Activated T-cell treated with anti-CD3 and anti-CD28 coated beads, Interleukin-2, amount 50 U/mL, for 4 hours (primary cell): ENCODE results near the gene CFAP61. TPM values are rescaled to one million over a fixed set of nuclear protein-coding genes. Genes with fewer than 3 reads are reported as not detected.
A peak's percentile ranks its signal among the peaks of the same experiment; 100 is the strongest.
"Not testable (repeated sequence)": the region's sequence is repeated elsewhere in the genome, so short reads cannot be mapped to it uniquely, and the experiment has no call there.

Source experiments
- ATAC-seq, 2 donors: fragments of 200-7000 bp; cut with Tn5 transposase; one replicate each; pipeline ENCODE4 v1.10.0; 2021
- DNase-seq: peaks from one replicate; pipeline ENCODE4 v3.0.0-alpha.2; 2020
- H3K27me3 Mint-ChIP-seq: one replicate; pipeline ENCODE4 v1.8.0; 2021; ENCODE audit warnings: low read depth, mixed read lengths
- H3K36me3 Mint-ChIP-seq: one replicate; pipeline ENCODE4 v1.8.0; 2022; ENCODE audit warnings: mixed read lengths; ENCODE audit not compliant: insufficient read depth
- H3K4me1 Mint-ChIP-seq: one replicate; pipeline ENCODE4 v1.8.0; 2021; ENCODE audit warnings: low read depth, mixed read lengths
- H3K4me3 Mint-ChIP-seq: one replicate; pipeline ENCODE4 v1.8.0; 2021; ENCODE audit warnings: mild to moderate bottlenecking, moderate library complexity, mixed read lengths
- H3K9me3 Mint-ChIP-seq: one replicate; pipeline ENCODE4 v1.8.0; 2021; ENCODE audit warnings: mixed read lengths
- total RNA-seq, 3 donors: library from RNA; stranded (reverse); gene quantifications; one replicate each; pipeline ENCODE4 v1.2.1, GENCODE V29; 2021

Gene CFAP61
- total RNA-seq, 3 donors from 2014 or later = 0.49 TPM; not detected in 2

GRCh38 chr20:20223981-20224380 lies 171.6 kb downstream of the CFAP61 start:
- H3K27me3 Mint-ChIP-seq = peaks cover 4% of the 10 kb centered on the region
- no peaks in the 10 kb centered on the region for H3K36me3 Mint-ChIP-seq
- H3K4me1 Mint-ChIP-seq = no peaks in the 10 kb centered on the region
- ATAC-seq = no peak
- H3K9me3 Mint-ChIP-seq = no peaks in the 10 kb centered on the region
- H3K4me3 Mint-ChIP-seq = no peak overlapping the region
- DNase-seq = no peak

- peaks cover 4% of the 10 kb centered on the region for H3K27me3 Mint-ChIP-seq
- H3K4me3 Mint-ChIP-seq = no peak overlapping the region
- ATAC-seq = no peak
- no peak for DNase-seq
- H3K4me1 Mint-ChIP-seq = no peaks in the 10 kb centered on the region
- H3K36me3 Mint-ChIP-seq = no peaks in the 10 kb centered on the region
- no peaks in the 10 kb centered on the region for H3K9me3 Mint-ChIP-seq
These were observed 172.5 kb downstream of the CFAP61 start for GRCh38 chr20:20224806-20225205.

GRCh38 chr20:20225325-20226043 lies 173.2 kb downstream of the CFAP61 start:
- Mint-ChIP-seq H3K36me3 (no peaks in the 10 kb centered on the region), H3K27me3 (peaks cover 4% of the 10 kb centered on the region), H3K4me1 (no peaks in the 10 kb centered on the region), H3K4me3 (no peak overlapping the region), H3K9me3 (no peaks in the 10 kb centered on the region)
- no peak for DNase-seq
- no peak for ATAC-seq

- H3K4me1 Mint-ChIP-seq = no peaks in the 10 kb centered on the region
- peaks cover 6% of the 10 kb centered on the region for H3K27me3 Mint-ChIP-seq
These were observed 174.2 kb downstream of the CFAP61 start for GRCh38 chr20:20226554-20226953.

GRCh38 chr20:20227013-20227571 lies 174.8 kb downstream of the CFAP61 start:
- ATAC-seq (no peak), DNase-seq (no peak)
- Mint-ChIP-seq H3K27me3 (peaks cover 10% of the 10 kb centered on the region), H3K4me3 (no peak overlapping the region), H3K4me1 (no peaks in the 10 kb centered on the region), H3K36me3 (no peaks in the 10 kb centered on the region), H3K9me3 (no peaks in the 10 kb centered on the region)

More at GRCh38 chr20:20226554-20226953, 174.2 kb downstream of the CFAP61 start:
- ATAC-seq = no peak
- Mint-ChIP-seq H3K4me3 (no peak overlapping the region), H3K36me3 (no peaks in the 10 kb centered on the region), H3K9me3 (no peaks in the 10 kb centered on the region)
- DNase-seq = no peak

GRCh38 chr20:20228351-20228750 lies 176.0 kb downstream of the CFAP61 start:
- Mint-ChIP-seq H3K4me1 (no peaks in the 10 kb centered on the region), H3K4me3 (no peak overlapping the region), H3K9me3 (no peaks in the 10 kb centered on the region), H3K27me3 (peaks cover 15% of the 10 kb centered on the region), H3K36me3 (no peaks in the 10 kb centered on the region)
- DNase-seq = no peak
- no peak for ATAC-seq

- no peak for DNase-seq
- H3K4me3 Mint-ChIP-seq = no peak overlapping the region
- H3K36me3 Mint-ChIP-seq = no peaks in the 10 kb centered on the region
- no peaks in the 10 kb centered on the region for H3K9me3 Mint-ChIP-seq
- no peaks in the 10 kb centered on the region for H3K4me1 Mint-ChIP-seq
- ATAC-seq = no peak
- peaks cover 22% of the 10 kb centered on the region for H3K27me3 Mint-ChIP-seq
These were observed 177.3 kb downstream of the CFAP61 start for GRCh38 chr20:20229595-20229994.

- Mint-ChIP-seq H3K27me3 (peaks cover 20% of the 10 kb centered on the region), H3K9me3 (no peaks in the 10 kb centered on the region), H3K4me1 (no peaks in the 10 kb centered on the region), H3K36me3 (no peaks in the 10 kb centered on the region), H3K4me3 (no peak overlapping the region)
- DNase-seq (no peak), ATAC-seq (no peak)
These were observed 178.4 kb downstream of the CFAP61 start for GRCh38 chr20:20230741-20231140.

- Mint-ChIP-seq H3K36me3 (no peaks in the 10 kb centered on the region), H3K4me3 (no peak overlapping the region), H3K4me1 (no peaks in the 10 kb centered on the region), H3K9me3 (no peaks in the 10 kb centered on the region), H3K27me3 (peaks cover 20% of the 10 kb centered on the region)
- DNase-seq = no peak
- peak in 1 of 2 donors; percentile 23 for ATAC-seq
These were observed 179.4 kb downstream of the CFAP61 start for GRCh38 chr20:20231528-20232298.

GRCh38 chr20:20233041-20233514 lies 180.7 kb downstream of the CFAP61 start:
- ATAC-seq = no peak
- H3K4me3 Mint-ChIP-seq = no peak overlapping the region

GRCh38 chr20:20235681-20236080 lies 183.3 kb downstream of the CFAP61 start:
- Mint-ChIP-seq H3K27me3 (peaks cover 22% of the 10 kb centered on the region), H3K9me3 (no peaks in the 10 kb centered on the region), H3K36me3 (no peaks in the 10 kb centered on the region), H3K4me3 (no peak overlapping the region), H3K4me1 (no peaks in the 10 kb centered on the region)
- DNase-seq (no peak), ATAC-seq (no peak)

More at GRCh38 chr20:20233041-20233514, 180.7 kb downstream of the CFAP61 start:
- DNase-seq = no peak
- Mint-ChIP-seq H3K27me3 (peaks cover 20% of the 10 kb centered on the region), H3K9me3 (no peaks in the 10 kb centered on the region), H3K4me1 (no peaks in the 10 kb centered on the region), H3K36me3 (no peaks in the 10 kb centered on the region)

GRCh38 chr20:20237093-20237959 lies 185.0 kb downstream of the CFAP61 start:
- H3K4me1 Mint-ChIP-seq = no peaks in the 10 kb centered on the region

GRCh38 chr20:20241976-20242375 lies 189.6 kb downstream of the CFAP61 start:
- Mint-ChIP-seq H3K4me1 (no peaks in the 10 kb centered on the region), H3K4me3 (no peak overlapping the region), H3K36me3 (no peaks in the 10 kb centered on the region), H3K9me3 (no peaks in the 10 kb centered on the region), H3K27me3 (peaks cover 13% of the 10 kb centered on the region)
- ATAC-seq (no peak), DNase-seq (no peak)

More at GRCh38 chr20:20237093-20237959, 185.0 kb downstream of the CFAP61 start:
- peaks cover 16% of the 10 kb centered on the region for H3K27me3 Mint-ChIP-seq
- no peak overlapping the region for H3K4me3 Mint-ChIP-seq
- DNase-seq (no peak), ATAC-seq (peak in 1 of 2 donors; percentile 48)
- no peaks in the 10 kb centered on the region for H3K36me3 Mint-ChIP-seq
- H3K9me3 Mint-ChIP-seq = no peaks in the 10 kb centered on the region

- peaks cover 20% of the 10 kb centered on the region for H3K27me3 Mint-ChIP-seq
- DNase-seq, H3K9me3 Mint-ChIP-seq, H3K4me1 Mint-ChIP-seq, ATAC-seq, H3K36me3 Mint-ChIP-seq, H3K4me3 Mint-ChIP-seq: not testable (repeated sequence)
These were observed 192.1 kb downstream of the CFAP61 start for GRCh38 chr20:20244384-20244783.
